ENCODE results near the gene PHLDB3. TPM values are rescaled to one million over a fixed set of nuclear protein-coding genes. Genes with fewer than 3 reads are reported as not detected.

The PHLDB3 gene
- total RNA-seq = 3.4 TPM

GRCh38 chr19:43504426-43505185 is at the start of gene PHLDB3:
Gene PHLDB3 (minus strand): TSS chr19:43504746. CDS start chr19:43504118, 628 bp downstream.

GRCh38 chr19:43532962-43533545 is 28.5 kb upstream of the PHLDB3 start, which contains the start of gene ZNF575:
Gene ZNF575 (plus strand): TSS chr19:43533188. CDS start chr19:43534423, 1,235 bp downstream.

GRCh38 chr19:43526884-43527859 is 22.6 kb upstream of the PHLDB3 start, which contains the start of gene ETHE1:
Gene ETHE1 (minus strand): TSS chr19:43527201. CDS start chr19:43527177, 24 bp downstream.

DNA sequence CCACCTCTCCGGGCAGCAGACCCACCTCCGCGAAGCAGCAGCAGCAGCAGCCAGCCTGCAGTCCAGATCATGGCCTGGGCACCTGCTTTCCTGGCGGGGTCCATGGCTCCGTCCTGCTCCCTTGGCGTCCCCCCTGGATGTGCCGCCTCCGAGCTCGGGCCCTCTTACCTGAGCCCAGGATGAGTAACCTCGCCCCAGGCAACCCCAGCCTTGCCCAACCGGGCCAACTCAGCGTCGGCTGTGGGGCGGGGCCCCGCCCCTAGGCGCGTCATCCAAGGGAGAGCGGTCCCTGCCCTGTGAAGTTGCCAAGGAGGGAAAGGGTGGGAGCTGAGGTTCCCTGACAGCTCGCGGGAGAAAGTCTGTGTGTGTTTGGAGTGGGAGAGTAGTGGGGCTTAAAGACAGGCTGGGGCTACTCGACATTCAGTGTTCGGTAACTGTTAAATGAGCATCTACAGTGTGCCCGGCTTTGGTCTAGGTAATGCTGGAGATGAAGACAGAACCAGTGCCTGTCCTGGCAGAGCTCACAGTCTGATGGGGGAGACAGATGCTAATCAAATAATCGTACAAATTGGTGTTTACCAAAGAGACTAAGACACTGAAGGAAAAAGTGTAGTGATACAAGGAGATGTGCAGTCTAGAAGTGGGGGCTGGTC is 39.0 kb downstream of the PHLDB3 start, which contains the start of gene LYPD3:
Gene LYPD3 (minus strand): TSS at position 141 of the 653 bp plus-strand sequence. CDS start 37 bp downstream, at position 104.

Other genes with a start within 250 kb of the PHLDB3 start
- gene PSG9, start 235.2 kb downstream of the PHLDB3 start, total RNA-seq = not detected
- 0.31 TPM for gene CD177, start 151.1 kb downstream of the PHLDB3 start, total RNA-seq
- not detected for gene TEX101, start 89.9 kb downstream of the PHLDB3 start, total RNA-seq
- gene LYPD3, start 39.1 kb downstream of the PHLDB3 start, total RNA-seq = not detected
- gene ETHE1, start 22.5 kb upstream of the PHLDB3 start, total RNA-seq = 19.4 TPM
- 0.94 TPM for gene ZNF575, start 28.4 kb upstream of the PHLDB3 start, total RNA-seq
- 17.8 TPM for gene XRCC1, start 70.8 kb upstream of the PHLDB3 start, total RNA-seq
- gene PINLYP, start 71.1 kb upstream of the PHLDB3 start, total RNA-seq = 14.4 TPM
- 94.8 TPM for gene IRGQ, start 91.4 kb upstream of the PHLDB3 start, total RNA-seq
- gene ZNF576, start 91.8 kb upstream of the PHLDB3 start, total RNA-seq = 9.7 TPM
- not detected for gene SRRM5, start 107.3 kb upstream of the PHLDB3 start, total RNA-seq
- gene ZNF428, start 114.9 kb upstream of the PHLDB3 start, total RNA-seq = 132 TPM
- gene CADM4, start 135.1 kb upstream of the PHLDB3 start, total RNA-seq = 89.8 TPM
- gene PLAUR, start 165.4 kb upstream of the PHLDB3 start, total RNA-seq = 4.7 TPM
- not detected for gene IRGC, start 211.3 kb upstream of the PHLDB3 start, total RNA-seq

Data from parietal lobe (tissue), 1 donor.